H1 (cell line): ENCODE data around the gene DFFA. TPM values are rescaled to one million over a fixed set of nuclear protein-coding genes. Genes with fewer than 3 reads are reported as not detected.
A peak's percentile ranks its signal among the peaks of the same experiment; 100 is the strongest.

Experiments
- CTCF ChIA-PET: fragments of 300-600 bp; sonication (Branson Sonifier 250); formaldehyde crosslinking; loops from one replicate; lab custom pipeline; 2021; ENCODE audit not compliant: partially characterized antibody; lab: Charles Lee
- POLR2A ChIA-PET: fragments of 300-600 bp; sonication (Branson Sonifier 250); formaldehyde crosslinking; loops from one replicate; lab custom pipeline; 2021; ENCODE audit warnings: inconsistent platforms; ENCODE audit not compliant: partially characterized antibody; lab: Charles Lee
- DNase-seq, 2 experiments: peaks; one replicate each; pipeline versions ENCODE4 v3.0.0 to v3.0.0-alpha.2; 2010 to 2022; ENCODE audit warnings: low spot score in 2 of 2, low read depth in 1 of 2, mixed read lengths in 1 of 2
- FAIRE-seq: peaks from 2 replicates; lab custom pipeline; 2011; peaks lifted over from hg19 to GRCh38; lab: Jason Lieb, UNC
- H2AFZ ChIP-seq: 2 replicates; pipeline ENCODE4 v1.8.1; 2012; ENCODE audit warnings: low read length, inconsistent platforms
- H2AK5ac ChIP-seq: 2 replicates; pipeline ENCODE4 v1.6.1; 2013; ENCODE audit warnings: low read depth, low read length
- H2BK120ac ChIP-seq: replicated peaks from 2 replicates; pipeline ENCODE3; 2013; ENCODE audit warnings: low read depth, low read length, inconsistent platforms
- H2BK12ac ChIP-seq: 2 replicates; pipeline ENCODE4 v1.6.1; 2013; ENCODE audit warnings: low read depth, low read length
- H2BK15ac ChIP-seq: 2 replicates; pipeline ENCODE4 v1.6.1; 2013; ENCODE audit warnings: low read length
- H2BK20ac ChIP-seq: 2 replicates; pipeline ENCODE4 v1.6.1; 2013; ENCODE audit warnings: low read length
- H2BK5ac ChIP-seq: 2 replicates; pipeline ENCODE4 v1.6.1; 2013; ENCODE audit warnings: low read depth, low read length
- H3K14ac ChIP-seq: 2 replicates; pipeline ENCODE4 v1.6.1; 2013; ENCODE audit warnings: inconsistent platforms; ENCODE audit not compliant: insufficient read length
- H3K18ac ChIP-seq: 2 replicates; pipeline ENCODE4 v1.6.1; 2013; ENCODE audit warnings: low read length; ENCODE audit errors: extremely low read depth
- H3K23ac ChIP-seq: 2 replicates; pipeline ENCODE4 v1.6.1; 2013; ENCODE audit warnings: inconsistent platforms; ENCODE audit not compliant: insufficient read length
- H3K23me2 ChIP-seq: 2 replicates; pipeline ENCODE4 v1.6.1; 2013; ENCODE audit warnings: low read depth, low read length
- H3K27ac ChIP-seq: 2 replicates; pipeline ENCODE4 v1.6.1; 2011; ENCODE audit warnings: low read depth, low read length, inconsistent platforms
- H3K27me3 ChIP-seq, 4 experiments: replicated peaks in 1 of 4; 1 replicate in 1 of 4; 2 replicates in 3 of 4; pipeline versions ENCODE4 v1.6.1 to v1.8.1; 2011 to 2013; ENCODE audit warnings: low read length in 3 of 4, mild to moderate bottlenecking in 3 of 4, inconsistent platforms in 2 of 4, mixed read lengths in 2 of 4, moderate library complexity in 1 of 4; ENCODE audit not compliant: control insufficient read depth in 3 of 4, insufficient read depth in 3 of 4; ENCODE audit errors: extremely low read depth in 1 of 4
- H3K36me3 ChIP-seq, 4 experiments: 2 replicates each; pipeline versions ENCODE4 v1.6.1 to v1.8.1; 2011 to 2013; ENCODE audit warnings: mild to moderate bottlenecking in 4 of 4, low read length in 3 of 4, moderate library complexity in 2 of 4, control low read depth in 1 of 4, inconsistent platforms in 1 of 4; ENCODE audit not compliant: insufficient read depth in 4 of 4, control insufficient read depth in 2 of 4
- H3K4ac ChIP-seq: replicated peaks from 2 replicates; pipeline ENCODE3; 2013; ENCODE audit warnings: low read length, low read depth, mixed read lengths, inconsistent platforms; ENCODE audit not compliant: insufficient read length
- H3K4me1 ChIP-seq, 4 experiments: replicated peaks in 1 of 4; 1 replicate in 1 of 4; 2 replicates in 3 of 4; pipeline versions ENCODE4 v1.6.1 to v1.8.1; 2011 to 2013; ENCODE audit warnings: low read length in 3 of 4, inconsistent platforms in 2 of 4, mixed read lengths in 1 of 4; ENCODE audit not compliant: insufficient read depth in 4 of 4, control insufficient read depth in 3 of 4
- H3K4me2 ChIP-seq, 2 experiments: 2 replicates each; pipeline versions ENCODE4 v1.6.1 to v1.8.1; 2011 to 2013; ENCODE audit warnings: low read depth in 2 of 2, low read length in 2 of 2, control low read depth in 1 of 2, inconsistent platforms in 1 of 2, mild to moderate bottlenecking in 1 of 2; ENCODE audit not compliant: insufficient read depth in 1 of 2
- H3K4me3 ChIP-seq, 4 experiments: fragments of 200-600, 300-600 bp in 1 of 4; sonication (generic), shearing (Covaris generic), sonication (Bioruptor Twin) in 1 of 4; 2 replicates each; pipeline versions ENCODE4 v1.5.1 to v1.8.1; 2011 to 2016; ENCODE audit warnings: low read length in 4 of 4, low read depth in 3 of 4, control low read depth in 2 of 4, inconsistent platforms in 2 of 4, mild to moderate bottlenecking in 2 of 4, mixed read lengths in 1 of 4, moderate library complexity in 1 of 4; ENCODE audit not compliant: insufficient read depth in 2 of 4; ENCODE audit errors: extremely low read depth in 1 of 4
- H3K56ac ChIP-seq: replicated peaks from 2 replicates; pipeline ENCODE3; 2013; ENCODE audit warnings: low read depth, mild to moderate bottlenecking, mixed read lengths, low read length, inconsistent platforms; ENCODE audit not compliant: insufficient read length
- H3K79me1 ChIP-seq: 2 replicates; pipeline ENCODE4 v1.6.1; 2013; ENCODE audit warnings: low read depth, low read length, control low read depth
- H3K79me2 ChIP-seq, 2 experiments: 2 replicates each; pipeline versions ENCODE4 v1.6.1 to v1.8.1; 2012 to 2013; ENCODE audit warnings: low read length in 2 of 2, mild to moderate bottlenecking in 2 of 2, inconsistent platforms in 1 of 2; ENCODE audit not compliant: insufficient read depth in 2 of 2, control insufficient read depth in 1 of 2
- H3K9ac ChIP-seq, 4 experiments: replicated peaks in 1 of 4; 1 replicate in 1 of 4; 2 replicates in 3 of 4; pipeline versions ENCODE4 v1.6.1 to v1.8.1; 2011 to 2013; ENCODE audit warnings: low read depth in 3 of 4, low read length in 3 of 4, control low read depth in 2 of 4, mild to moderate bottlenecking in 2 of 4, moderate library complexity in 2 of 4, inconsistent platforms in 1 of 4; ENCODE audit errors: extremely low read depth in 1 of 4
- H3K9me3 ChIP-seq, 2 experiments: 2 replicates each; pipeline versions ENCODE4 v1.6.1 to v1.8.1; 2012 to 2013; ENCODE audit warnings: mild to moderate bottlenecking in 2 of 2, moderate library complexity in 2 of 2, control low read depth in 1 of 2, inconsistent platforms in 1 of 2, low read depth in 1 of 2, low read length in 1 of 2, mixed read lengths in 1 of 2; ENCODE audit not compliant: insufficient read depth in 2 of 2
- H4K20me1 ChIP-seq, 2 experiments: replicated peaks in 1 of 2; 2 replicates each; pipeline versions ENCODE3 to v1.8.1; 2011 to 2013; ENCODE audit warnings: inconsistent platforms in 2 of 2, low read length in 2 of 2, mild to moderate bottlenecking in 1 of 2; ENCODE audit not compliant: insufficient read depth in 2 of 2, control insufficient read depth in 1 of 2
- H4K5ac ChIP-seq: 2 replicates; pipeline ENCODE4 v1.6.1; 2013; ENCODE audit warnings: low read length, low read depth, mixed read lengths, inconsistent platforms; ENCODE audit not compliant: insufficient read length
- H4K8ac ChIP-seq: 2 replicates; pipeline ENCODE4 v1.8.0; 2013; ENCODE audit warnings: mild to moderate bottlenecking, moderate library complexity, low read length, inconsistent platforms; ENCODE audit not compliant: insufficient read depth; ENCODE audit errors: extremely low read depth
- H4K91ac ChIP-seq: replicated peaks from 2 replicates; pipeline ENCODE3; 2013; ENCODE audit warnings: low read length, mixed read lengths, inconsistent platforms; ENCODE audit not compliant: insufficient read length
- BACH1 ChIP-seq: IDR thresholded peaks from 2 replicates; pipeline ENCODE4 v1.6.1; 2012; ENCODE audit warnings: low read length, improper control_type of control experiment
- HDAC2 ChIP-seq, 2 experiments: fragments of 300-600 bp in 1 of 2; sonication (generic) in 1 of 2; IDR thresholded peaks; 2 replicates each; pipeline ENCODE4 v1.6.1; 2011 to 2012; ENCODE audit warnings: low read depth in 2 of 2, low read length in 2 of 2, mild to moderate bottlenecking in 2 of 2, moderate library complexity in 2 of 2, borderline replicate concordance in 1 of 2, inconsistent platforms in 1 of 2
- WGBS, 2 experiments: shearing (Covaris generic) in 1 of 2; methylation state at CpG; one replicate each; pipeline versions ENCODE4 v1.1.6 to v1.1.7; 2013 to 2015; ENCODE audit warnings: low lambda C conversion rate in 2 of 2, mixed read lengths in 2 of 2, inconsistent platforms in 1 of 2, low coverage in 1 of 2, missing lambda C conversion rate in 1 of 2; ENCODE audit not compliant: insufficient replicate concordance in 2 of 2, insufficient coverage in 1 of 2, insufficient read length in 1 of 2; ENCODE audit errors: extremely low coverage in 1 of 2, missing lambda C conversion rate in 1 of 2; 5-methylcytosine and 5-hydroxymethylcytosine counted together
- polyA plus RNA-seq, 7 experiments: library from polyadenylated mRNA; depleted of rRNA in 3 of 7; stranded (reverse) in 5 of 7; unstranded in 2 of 7; fragments of >200 nt in 5 of 7; fragments of 200-250 nt in 2 of 7; gene quantifications; 1 replicate in 5 of 7; 2 replicates in 1 of 7; 4 replicates in 1 of 7; pipeline versions ENCODE4 v1.2.1 to v1.2.3, GENCODE V29; 2011 to 2013; ENCODE audit warnings: missing spikeins in 2 of 7, mixed read lengths in 2 of 7
- total RNA-seq: library from RNA; stranded (reverse); fragmentation: NEBNext Ultra II Directional; extraction: Animal tissue kit (Norgen Biotek cat#: 25700); gene quantifications from 2 replicates; pipeline ENCODE4 v1.2.1, GENCODE V29; 2021

DFFA gene
- total and polyA plus RNA-seq, 2 of the 8 experiments (the other 6 are each of a cell fraction or from before 2014, with no cell fraction given): 34.3 to 79.9 TPM

GRCh38 chr1:10415211-10415930 lies 57.0 kb downstream of the DFFA start:
- FAIRE-seq: no peak

More at GRCh38 chr1:10415211-10415930, 57.0 kb downstream of the DFFA start:
- Histone ChIP-seq H4K5ac (no peak overlapping the region), H2BK12ac (no peak overlapping the region), H3K4me2 (no peak overlapping the region), H3K4me3 (no peak overlapping the region), H2BK120ac (no peak overlapping the region), H3K18ac (no peak overlapping the region), H3K79me1 (peaks cover 2% of the 10 kb centered on the region; the same call in 1 of the 2 replicates), H3K9me3 (no peaks in the 10 kb centered on the region), H3K23ac (no peak overlapping the region), H3K79me2 (no peaks in the 10 kb centered on the region; a peak in 1 of 4 replicates), H2BK5ac (no peak overlapping the region; the same call in 1 of the 2 replicates), H3K36me3 (peaks cover 44 to 95% (median 78%) of the 10 kb centered on the region in 4 experiments), H4K8ac (no peak overlapping the region), H4K91ac (no peak overlapping the region), H3K9ac (no peak overlapping the region), H3K27ac (no peak overlapping the region), H4K20me1 (peaks cover 5% of the 10 kb centered on the region in 2 experiments), H3K4ac (no peak overlapping the region), H2AK5ac (no peak overlapping the region), H3K27me3 (no peaks in the 10 kb centered on the region), H2AFZ (no peak overlapping the region), H2BK15ac (no peak overlapping the region), H3K4me1 (no peaks in the 10 kb centered on the region), H3K56ac (no peak overlapping the region), H2BK20ac (no peak overlapping the region), H3K23me2 (no peaks in the 10 kb centered on the region; the same call in 1 of the 2 replicates), H3K14ac (no peak overlapping the region)
- TF ChIP-seq HDAC2 (IDR thresholded peaks at IDR 0.05; ENCODE audit: borderline replicate concordance in 1 of 2, low read depth in 2 of 2, low read length in 2 of 2): no peak
- TF ChIP-seq BACH1: 0 out of 2 replicates have a peak, but pooled peaks have one; percentile 27
- DNase-seq: no peak
- 94% methylated on average over 6 of the region's 6 CpGs; no CpG with 5 or more reads in 1 of the 2 experiments for WGBS, 2 experiments
- CTCF ChIA-PET: interaction anchor here (0.7 to 1.3 kb wide), 3 partner anchors 14 to 111 kb away, joined by 3 read pairs; no protein-coding TSS in a partner anchor
- POLR2A ChIA-PET: interaction anchor here (0.6 to 1.7 kb wide), 4 partner anchors 9 to 35 kb away, joined by 3 to 7 read pairs (median 4); no protein-coding TSS in a partner anchor
